IMR-90 (cell line): ENCODE measurements around the gene MAPK8IP1.

ENCODE experiments used
- POLR2A ChIP-seq: IDR thresholded peaks from 2 replicates; pipeline ENCODE4 v1.6.1; 2012; ENCODE audit warnings: mild to moderate bottlenecking, low read depth, low read length
- RCOR1 ChIP-seq: IDR thresholded peaks from 2 replicates; pipeline ENCODE4 v1.6.1; 2012; ENCODE audit warnings: mild to moderate bottlenecking, low read length, improper control_type of control experiment; ENCODE audit not compliant: insufficient replicate concordance

DNA sequence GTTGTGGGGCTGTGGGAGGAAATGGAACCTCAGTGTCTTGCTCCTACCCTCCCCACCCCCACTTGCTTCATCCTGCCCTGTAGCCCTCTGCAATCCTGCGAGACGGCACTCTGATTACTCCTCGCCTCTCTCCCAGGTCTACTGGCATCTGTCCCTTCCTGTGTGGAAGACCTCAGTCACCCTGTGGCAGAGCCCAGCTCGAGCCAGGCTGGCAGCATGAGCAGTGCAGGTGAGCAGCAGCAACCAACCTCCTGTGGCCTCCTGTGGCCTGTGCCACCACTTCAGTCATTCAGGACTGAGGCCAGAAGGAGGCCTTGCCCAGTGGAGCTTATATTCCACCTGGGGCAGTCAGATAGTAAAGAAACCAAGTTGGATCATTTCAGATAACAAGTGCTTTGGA, 14.7 kb upstream of the MAPK8IP1 start:
- TF ChIP-seq RCOR1 (no peak), POLR2A (no peak)
